Measurements from ENCODE around the gene ABLIM1. TPM values are rescaled to one million over a fixed set of nuclear protein-coding genes. Genes with fewer than 3 reads are reported as not detected.

ABLIM1 gene
- total and polyA plus RNA-seq, 2 of the 13 experiments (the other 11 are each of a cell fraction or from before 2014, with no cell fraction given), result 59.4 to 92.7 TPM

GRCh38 chr10:114489521-114490310 lies 168.4 kb downstream of the ABLIM1 start (continued):
- peak; percentile 62; the same call in 1 of the 2 replicates for TF ChIP-seq HNF1A (IDR thresholded peaks at IDR 0.05; ENCODE audit: low read depth)
- peak; percentile 88; the same call in 1 of the 2 replicates for TF ChIP-seq HNF1A (CRISPR knock-in tag; IDR thresholded peaks at IDR 0.05; ENCODE audit: borderline replicate concordance)
- TF ChIP-seq ZMYM3 (CRISPR knock-in tag; IDR thresholded peaks at IDR 0.05), result no peak; the same call in 1 of the 2 replicates
- no peak for TF ChIP-seq PAX8 (CRISPR knock-in tag; IDR thresholded peaks at IDR 0.05; ENCODE audit: borderline replicate concordance)
- TF ChIP-seq MTA1 (CRISPR knock-in tag; IDR thresholded peaks at IDR 0.05; ENCODE audit: borderline replicate concordance), result peak; percentile 81; the same call in 1 of the 2 replicates
- TF ChIP-seq SIN3B (IDR thresholded peaks at IDR 0.05; ENCODE audit: low read length), result no peak
- no peak for TF ChIP-seq NRL (CRISPR knock-in tag; IDR thresholded peaks at IDR 0.05; ENCODE audit: borderline replicate concordance)
- no peak for TF ChIP-seq ATF6 (CRISPR knock-in tag; conservative IDR thresholded peaks at IDR 0.05)
- TF ChIP-seq ZNF232 (CRISPR knock-in tag; IDR thresholded peaks at IDR 0.05; ENCODE audit: borderline replicate concordance), result no peak
- 0 out of 2 replicates have a peak, but pooled peaks have one; percentile 34 for TF ChIP-seq ZNF644 (CRISPR knock-in tag; IDR thresholded peaks at IDR 0.05; ENCODE audit: low read depth)
- no peak for TF ChIP-seq RAD51 (IDR thresholded peaks at IDR 0.05; ENCODE audit: borderline replicate concordance)
- TF ChIP-seq, protein P1, sequence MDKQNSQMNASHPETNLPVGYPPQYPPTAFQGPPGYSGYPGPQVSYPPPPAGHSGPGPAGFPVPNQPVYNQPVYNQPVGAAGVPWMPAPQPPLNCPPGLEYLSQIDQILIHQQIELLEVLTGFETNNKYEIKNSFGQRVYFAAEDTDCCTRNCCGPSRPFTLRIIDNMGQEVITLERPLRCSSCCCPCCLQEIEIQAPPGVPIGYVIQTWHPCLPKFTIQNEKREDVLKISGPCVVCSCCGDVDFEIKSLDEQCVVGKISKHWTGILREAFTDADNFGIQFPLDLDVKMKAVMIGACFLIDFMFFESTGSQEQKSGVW (CRISPR knock-in tag; IDR thresholded peaks at IDR 0.05; ENCODE audit: borderline replicate concordance), result no peak
- TF ChIP-seq ZNF30 (CRISPR knock-in tag; IDR thresholded peaks at IDR 0.05), result no peak
- no peak for TF ChIP-seq ADNP (CRISPR knock-in tag; IDR thresholded peaks at IDR 0.05)
- TF ChIP-seq NPAS2 (CRISPR knock-in tag; IDR thresholded peaks at IDR 0.05; ENCODE audit: borderline replicate concordance), result no peak
- peak; percentile 34 for TF ChIP-seq CEBPG (CRISPR knock-in tag; IDR thresholded peaks at IDR 0.05)
- TF ChIP-seq ZNF296 (CRISPR knock-in tag; conservative IDR thresholded peaks at IDR 0.05), result no peak
- no peak for TF ChIP-seq ZNF850 (CRISPR knock-in tag; conservative IDR thresholded peaks at IDR 0.05)
- TF ChIP-seq, protein P2, sequence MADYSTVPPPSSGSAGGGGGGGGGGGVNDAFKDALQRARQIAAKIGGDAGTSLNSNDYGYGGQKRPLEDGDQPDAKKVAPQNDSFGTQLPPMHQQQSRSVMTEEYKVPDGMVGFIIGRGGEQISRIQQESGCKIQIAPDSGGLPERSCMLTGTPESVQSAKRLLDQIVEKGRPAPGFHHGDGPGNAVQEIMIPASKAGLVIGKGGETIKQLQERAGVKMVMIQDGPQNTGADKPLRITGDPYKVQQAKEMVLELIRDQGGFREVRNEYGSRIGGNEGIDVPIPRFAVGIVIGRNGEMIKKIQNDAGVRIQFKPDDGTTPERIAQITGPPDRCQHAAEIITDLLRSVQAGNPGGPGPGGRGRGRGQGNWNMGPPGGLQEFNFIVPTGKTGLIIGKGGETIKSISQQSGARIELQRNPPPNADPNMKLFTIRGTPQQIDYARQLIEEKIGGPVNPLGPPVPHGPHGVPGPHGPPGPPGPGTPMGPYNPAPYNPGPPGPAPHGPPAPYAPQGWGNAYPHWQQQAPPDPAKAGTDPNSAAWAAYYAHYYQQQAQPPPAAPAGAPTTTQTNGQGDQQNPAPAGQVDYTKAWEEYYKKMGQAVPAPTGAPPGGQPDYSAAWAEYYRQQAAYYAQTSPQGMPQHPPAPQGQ (CRISPR knock-in tag; IDR thresholded peaks at IDR 0.05; ENCODE audit: borderline replicate concordance), result no peak
- no peak for TF ChIP-seq ZFP41 (CRISPR knock-in tag; IDR thresholded peaks at IDR 0.05; ENCODE audit: borderline replicate concordance)
- TF ChIP-seq ZNF839 (CRISPR knock-in tag; IDR thresholded peaks at IDR 0.05; ENCODE audit: borderline replicate concordance), result no peak

Measured in HepG2 (cell line).